Keratinocyte (primary cell): ENCODE results near the gene KIF5A. TPM values are rescaled to one million over a fixed set of nuclear protein-coding genes. Genes with fewer than 3 reads are reported as not detected.

ENCODE experiments used
- DNase-seq: peaks from one replicate; pipeline ENCODE4 v3.0.0-alpha.2; 2011; ENCODE audit warnings: low read depth, missing footprints, low spot score
- FAIRE-seq: peaks from 2 replicates; lab custom pipeline; 2011; peaks lifted over from hg19 to GRCh38; lab: Jason Lieb, UNC
- H2AFZ ChIP-seq: 2 replicates; pipeline ENCODE4 v1.6.0; 2012; ENCODE audit warnings: low read length, control low read depth, inconsistent platforms; ENCODE audit not compliant: control insufficient read depth
- H3K27ac ChIP-seq: 2 replicates; pipeline ENCODE4 v1.5.1; 2011; ENCODE audit warnings: low read length; ENCODE audit not compliant: control insufficient read depth, insufficient read depth
- H3K27me3 ChIP-seq: 3 replicates; pipeline ENCODE4 v1.6.0; 2011; ENCODE audit warnings: low read length; ENCODE audit not compliant: control insufficient read depth, insufficient read depth; ENCODE audit errors: extremely low read depth
- H3K36me3 ChIP-seq, 2 experiments: 2 replicates in 1 of 2; 3 replicates in 1 of 2; pipeline ENCODE4 v1.5.1; 2011; ENCODE audit warnings: low read length in 2 of 2, mild to moderate bottlenecking in 1 of 2; ENCODE audit not compliant: control insufficient read depth in 2 of 2, insufficient read depth in 2 of 2; ENCODE audit errors: extremely low read depth in 1 of 2
- H3K4me1 ChIP-seq: 3 replicates; pipeline ENCODE4 v1.5.1; 2011; ENCODE audit warnings: low read length; ENCODE audit not compliant: control insufficient read depth, insufficient read depth; ENCODE audit errors: extremely low read depth
- H3K4me2 ChIP-seq: 3 replicates; pipeline ENCODE4 v1.6.0; 2011; ENCODE audit warnings: low read depth, low read length; ENCODE audit not compliant: control insufficient read depth, insufficient read depth; ENCODE audit errors: extremely low read depth
- H3K4me3 ChIP-seq, 3 experiments: fragments of 200-600 bp in 1 of 3; sonication (generic) in 1 of 3; 2 replicates in 2 of 3; 3 replicates in 1 of 3; pipeline ENCODE4 v1.5.1; 2011 to 2016; ENCODE audit warnings: low read length in 3 of 3, mild to moderate bottlenecking in 3 of 3, control low read depth in 2 of 3, inconsistent platforms in 1 of 3, low read depth in 1 of 3, mixed read lengths in 1 of 3, mixed run types in 1 of 3, moderate library complexity in 1 of 3; ENCODE audit not compliant: control insufficient read depth in 2 of 3, insufficient read depth in 2 of 3; ENCODE audit errors: extremely low read depth in 1 of 3
- H3K79me2 ChIP-seq: 2 replicates; pipeline ENCODE4 v1.6.0; 2012; ENCODE audit warnings: low read length; ENCODE audit not compliant: control insufficient read depth, insufficient read depth
- H3K9ac ChIP-seq: 3 replicates; pipeline ENCODE4 v1.6.0; 2011; ENCODE audit warnings: low read length; ENCODE audit not compliant: control insufficient read depth, insufficient read depth; ENCODE audit errors: extremely low read depth
- H3K9me1 ChIP-seq: 3 replicates; pipeline ENCODE4 v1.6.0; 2011; ENCODE audit warnings: low read length; ENCODE audit not compliant: control insufficient read depth, insufficient read depth; ENCODE audit errors: extremely low read depth
- H3K9me3 ChIP-seq: 2 replicates; pipeline ENCODE4 v1.5.1; 2012; ENCODE audit warnings: low read depth, low read length; ENCODE audit not compliant: control insufficient read depth
- H4K20me1 ChIP-seq: 3 replicates; pipeline ENCODE4 v1.6.0; 2011; ENCODE audit warnings: low read length; ENCODE audit not compliant: control insufficient read depth, insufficient read depth; ENCODE audit errors: extremely low read depth
- EZH2 ChIP-seq: IDR thresholded peaks from one replicate; pipeline ENCODE4 v1.6.1; 2012; ENCODE audit warnings: inconsistent platforms, mild to moderate bottlenecking, low read length, moderate library complexity
- dilution Hi-C: fragments of 300-500 bp; cut with MboI; formaldehyde crosslinking; loops from one replicate; pipeline ENCODE4 v1.7.0; 2020; ENCODE audit warnings: low sequenced_read_pairs; ENCODE audit not compliant: extremely low pct_ligation_motif_present
- polyA plus RNA-seq, 5 experiments: library from polyadenylated mRNA; depleted of rRNA in 3 of 5; stranded (reverse) in 3 of 5; stranded (forward) in 1 of 5; unstranded in 1 of 5; fragments of >200 nt; gene quantifications; 1 replicate in 1 of 5; 2 replicates in 3 of 5; 3 replicates in 1 of 5; pipeline versions ENCODE4 v1.2.1 to v1.2.3, GENCODE V29; 2011 to 2012; ENCODE audit warnings: missing spikeins in 2 of 5, low read depth in 1 of 5, low replicate concordance in 1 of 5
- TF ChIP-seq, protein P1 (sequence below), 3 experiments: IDR thresholded peaks in 1 of 3; conservative IDR thresholded peaks in 1 of 3; optimal IDR thresholded peaks in 1 of 3; 2 replicates in 2 of 3; 3 replicates in 1 of 3; pipeline versions ENCODE3 to v1.5.1; 2011; ENCODE audit warnings: low read length in 3 of 3, mild to moderate bottlenecking in 3 of 3, moderate library complexity in 2 of 3, control low read depth in 1 of 3, inconsistent platforms in 1 of 3; ENCODE audit not compliant: insufficient read depth in 2 of 3; ENCODE audit errors: extremely low read depth in 1 of 3

KIF5A gene
- polyA plus RNA-seq, 1 donor (not counting 4 experiments of a cell fraction or from before 2014, with no cell fraction given): 0.05 TPM

DNA sequence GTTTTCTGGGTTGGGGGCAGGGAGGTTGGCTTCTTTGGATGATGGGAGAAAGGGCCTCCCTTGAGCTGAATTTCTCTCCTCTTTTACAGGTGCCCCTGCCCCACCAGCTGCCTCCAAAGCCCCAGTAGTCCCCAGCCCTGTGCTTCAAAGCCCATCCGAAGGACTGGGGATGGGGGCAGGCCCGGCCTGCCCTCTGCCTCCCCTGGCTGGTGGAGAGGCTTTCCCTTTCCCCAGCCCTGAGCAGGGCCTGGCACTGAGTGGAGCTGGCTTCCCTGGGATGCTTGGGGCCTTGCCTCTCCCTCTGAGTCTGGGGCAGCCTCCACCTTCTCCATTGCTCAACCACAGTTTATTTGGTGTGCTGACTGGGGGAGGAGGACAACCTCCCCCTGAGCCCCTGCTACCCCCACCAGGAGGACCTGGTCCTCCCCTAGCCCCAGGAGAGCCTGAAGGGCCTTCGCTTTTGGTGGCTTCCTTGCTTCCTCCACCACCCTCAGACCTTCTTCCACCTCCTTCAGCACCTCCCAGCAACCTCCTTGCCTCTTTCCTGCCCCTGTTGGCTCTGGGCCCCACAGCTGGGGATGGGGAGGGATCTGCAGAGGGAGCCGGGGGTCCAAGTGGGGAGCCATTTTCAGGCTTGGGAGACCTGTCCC, 23.2 kb upstream of the KIF5A start:
- peaks cover 5% of the 10 kb centered on the region for H4K20me1 ChIP-seq
- H3K27me3 ChIP-seq: no peaks in the 10 kb centered on the region
- peaks cover 2% of the 10 kb centered on the region for H3K9me1 ChIP-seq
- no peaks in the 10 kb centered on the region for H3K9me3 ChIP-seq
- H2AFZ ChIP-seq: no peak overlapping the region
- H3K4me2 ChIP-seq: no peak overlapping the region
- TF ChIP-seq, protein P1, sequence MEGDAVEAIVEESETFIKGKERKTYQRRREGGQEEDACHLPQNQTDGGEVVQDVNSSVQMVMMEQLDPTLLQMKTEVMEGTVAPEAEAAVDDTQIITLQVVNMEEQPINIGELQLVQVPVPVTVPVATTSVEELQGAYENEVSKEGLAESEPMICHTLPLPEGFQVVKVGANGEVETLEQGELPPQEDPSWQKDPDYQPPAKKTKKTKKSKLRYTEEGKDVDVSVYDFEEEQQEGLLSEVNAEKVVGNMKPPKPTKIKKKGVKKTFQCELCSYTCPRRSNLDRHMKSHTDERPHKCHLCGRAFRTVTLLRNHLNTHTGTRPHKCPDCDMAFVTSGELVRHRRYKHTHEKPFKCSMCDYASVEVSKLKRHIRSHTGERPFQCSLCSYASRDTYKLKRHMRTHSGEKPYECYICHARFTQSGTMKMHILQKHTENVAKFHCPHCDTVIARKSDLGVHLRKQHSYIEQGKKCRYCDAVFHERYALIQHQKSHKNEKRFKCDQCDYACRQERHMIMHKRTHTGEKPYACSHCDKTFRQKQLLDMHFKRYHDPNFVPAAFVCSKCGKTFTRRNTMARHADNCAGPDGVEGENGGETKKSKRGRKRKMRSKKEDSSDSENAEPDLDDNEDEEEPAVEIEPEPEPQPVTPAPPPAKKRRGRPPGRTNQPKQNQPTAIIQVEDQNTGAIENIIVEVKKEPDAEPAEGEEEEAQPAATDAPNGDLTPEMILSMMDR (optimal IDR thresholded peaks at IDR 0.05 in 1 of 3, IDR thresholded peaks at IDR 0.05 in 1 of 3, conservative IDR thresholded peaks at IDR 0.05 in 1 of 3; ENCODE audit: extremely low read depth in 1 of 3, insufficient read depth in 2 of 3, low read length in 3 of 3): no peak
- no peak for TF ChIP-seq EZH2
- no peak overlapping the region for H3K4me3 ChIP-seq
- peaks cover 19% of the 10 kb centered on the region for H3K4me1 ChIP-seq
- dilution Hi-C loops: no loop called here
- DNase-seq (no peak), FAIRE-seq (no peak)
- H3K79me2 ChIP-seq: peaks cover 24% of the 10 kb centered on the region
- no peak overlapping the region for H3K27ac ChIP-seq
- H3K9ac ChIP-seq: no peak overlapping the region
- peaks cover 37 to 39% of the 10 kb centered on the region in 2 experiments for H3K36me3 ChIP-seq

DNA sequence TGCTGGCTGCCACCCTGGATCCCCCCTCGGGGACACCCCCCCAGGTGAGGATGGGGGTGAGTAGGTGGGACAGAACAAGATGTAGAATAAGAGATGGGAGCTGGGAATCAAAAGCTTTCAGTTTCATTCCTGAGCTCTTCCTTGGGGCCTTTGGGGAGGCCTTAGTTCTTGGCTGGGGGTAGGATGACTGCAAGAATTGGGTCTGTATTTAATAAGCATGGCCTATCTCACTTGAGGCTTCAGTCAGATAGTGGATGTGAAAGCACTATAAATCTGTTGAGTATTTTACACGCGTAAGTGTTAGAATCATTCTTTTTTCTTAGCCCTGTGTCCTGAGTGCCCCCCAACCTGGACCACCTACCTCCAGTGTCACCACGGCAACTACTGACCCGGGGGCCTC, 22.7 kb upstream of the KIF5A start:
- dilution Hi-C loops: no loop called here
- FAIRE-seq (no peak), DNase-seq (no peak)
- Histone ChIP-seq H3K4me2 (no peak overlapping the region), H3K9ac (no peak overlapping the region), H3K36me3 (peaks cover 42 to 44% of the 10 kb centered on the region in 2 experiments), H3K27me3 (no peaks in the 10 kb centered on the region), H3K9me3 (no peaks in the 10 kb centered on the region), H3K79me2 (peaks cover 24% of the 10 kb centered on the region), H3K4me3 (no peak overlapping the region), H4K20me1 (peaks cover 5% of the 10 kb centered on the region), H2AFZ (no peak overlapping the region), H3K4me1 (peaks cover 14% of the 10 kb centered on the region), H3K27ac (no peak overlapping the region), H3K9me1 (peaks cover 2% of the 10 kb centered on the region)
- no peak for TF ChIP-seq EZH2
